ENCODE data around the gene CD63.

CD63 gene

GRCh38 chr12:55739025-55739378, 10.2 kb upstream of the CD63 start:
- no peak for DNase-seq (ENCODE audit: low read depth)

- peak; percentile 57 for DNase-seq (ENCODE audit: low read depth)
These were observed 9.6 kb upstream of the CD63 start for GRCh38 chr12:55738123-55739024.

- DNase-seq (ENCODE audit: low read depth) = no peak
These were observed 8.8 kb upstream of the CD63 start for GRCh38 chr12:55737581-55738122.

- DNase-seq (ENCODE audit: low read depth) = no peak
These were observed 8.2 kb upstream of the CD63 start for GRCh38 chr12:55736780-55737580.

GRCh38 chr12:55736076-55736475, 7.3 kb upstream of the CD63 start:
- no peak for DNase-seq (ENCODE audit: low read depth)

GRCh38 chr12:55734595-55734994, 5.8 kb upstream of the CD63 start:
- no peak for DNase-seq (ENCODE audit: low read depth)

GRCh38 chr12:55733858-55734257, 5.0 kb upstream of the CD63 start:
- DNase-seq (ENCODE audit: low read depth) = no peak

- DNase-seq (ENCODE audit: low read depth) = no peak
These were observed 4.3 kb upstream of the CD63 start for GRCh38 chr12:55733021-55733555.

- no peak for DNase-seq (ENCODE audit: low read depth)
These were observed 3.5 kb upstream of the CD63 start for GRCh38 chr12:55732288-55732687.

- no peak for DNase-seq (ENCODE audit: low read depth)
These were observed 1.3 kb upstream of the CD63 start for GRCh38 chr12:55729819-55730818.

GRCh38 chr12:55728186-55728938, 447 bp downstream of the CD63 start:
- no peak for DNase-seq (ENCODE audit: low read depth)

GRCh38 chr12:55727643-55728185, 1.1 kb downstream of the CD63 start:
- no peak for DNase-seq (ENCODE audit: low read depth)

GRCh38 chr12:55726971-55727370, 1.8 kb downstream of the CD63 start:
- no peak for DNase-seq (ENCODE audit: low read depth)

GRCh38 chr12:55725556-55725955, 3.3 kb downstream of the CD63 start:
- DNase-seq (ENCODE audit: low read depth) = no peak

- no peak for DNase-seq (ENCODE audit: low read depth)
These were observed 3.9 kb downstream of the CD63 start for GRCh38 chr12:55724940-55725309.

GRCh38 chr12:55724226-55724939, 4.4 kb downstream of the CD63 start:
- peak; percentile 47 for DNase-seq (ENCODE audit: low read depth)

- no peak for DNase-seq (ENCODE audit: low read depth)
These were observed 5.1 kb downstream of the CD63 start for GRCh38 chr12:55723516-55724225.

GRCh38 chr12:55722948-55723347, 5.9 kb downstream of the CD63 start:
- no peak for DNase-seq (ENCODE audit: low read depth)

GRCh38 chr12:55721601-55722213, 7.1 kb downstream of the CD63 start:
- no peak for DNase-seq (ENCODE audit: low read depth)

All from activated T-helper 1 cell treated with Interleukin-2 at 50 U/mL for 16 hours (primary cell).